HG02763 (cell line): ENCODE measurements around the gene POLR3E.
A peak's percentile ranks its signal among the peaks of the same experiment; 100 is the strongest.
"Not testable (repeated sequence)": the region's sequence is repeated elsewhere in the genome, so short reads cannot be mapped to it uniquely, and the experiment has no call there.

Experiments
- ATAC-seq: cut with Tn5 transposase; IDR thresholded peaks from one replicate; pipeline ENCODE4 v1.9.1; 2021; ENCODE audit warnings: mild to moderate bottlenecking, moderate library complexity; ENCODE audit not compliant: unreplicated experiment

Gene POLR3E

DNA sequence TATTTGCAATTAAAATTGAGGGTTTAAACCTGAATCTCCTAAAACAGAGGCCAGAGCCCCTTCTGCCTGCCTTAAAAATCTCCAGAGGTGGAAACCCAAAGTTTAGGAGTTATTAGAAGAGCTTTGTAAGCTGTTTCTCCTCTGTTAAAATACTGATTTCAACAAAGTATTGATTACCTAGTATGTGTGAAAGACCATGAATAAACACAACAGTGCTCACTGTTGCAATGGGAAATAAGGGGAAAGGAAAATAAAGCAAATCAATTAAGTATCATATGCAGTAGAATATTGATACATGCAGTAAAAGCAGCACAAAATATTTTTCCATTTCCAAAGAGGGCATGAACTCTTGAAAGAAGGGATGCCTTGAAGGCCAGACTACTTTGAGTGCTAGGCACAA lies 62.5 kb downstream of the POLR3E start:
- ATAC-seq, result no peak

DNA sequence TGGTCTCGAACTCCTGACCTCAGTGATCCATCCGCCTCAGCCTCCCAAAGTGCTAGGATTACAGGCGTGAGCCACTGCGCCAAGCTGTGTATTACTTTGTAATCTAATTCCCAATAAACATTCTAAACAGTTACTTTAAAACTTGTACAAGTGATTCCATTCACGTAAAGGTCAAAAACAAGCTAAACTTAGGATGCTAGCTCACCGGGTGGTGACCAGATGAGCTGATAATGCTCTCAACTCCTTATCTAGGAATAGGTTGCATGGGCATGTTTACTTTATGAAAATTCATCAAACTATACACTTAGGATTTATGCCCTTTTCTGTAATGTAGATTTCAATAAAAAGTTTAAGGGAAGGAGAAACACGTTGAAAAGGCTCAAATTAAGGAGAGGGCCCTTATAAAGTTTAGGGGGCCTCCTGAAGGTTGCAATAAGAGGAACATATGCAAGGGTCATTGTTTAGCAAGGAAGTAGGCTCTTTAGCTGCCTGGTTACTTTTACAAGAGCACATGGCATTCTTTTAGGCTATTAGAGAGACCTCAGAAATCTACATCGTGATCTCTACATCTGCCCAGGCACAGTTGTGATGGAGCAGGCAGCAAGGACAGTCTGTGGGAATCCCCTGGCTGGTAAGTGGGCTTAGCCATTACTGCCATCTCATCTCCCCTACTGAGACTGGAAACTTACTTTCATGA lies 63.9 kb downstream of the POLR3E start:
- no peak for ATAC-seq

DNA sequence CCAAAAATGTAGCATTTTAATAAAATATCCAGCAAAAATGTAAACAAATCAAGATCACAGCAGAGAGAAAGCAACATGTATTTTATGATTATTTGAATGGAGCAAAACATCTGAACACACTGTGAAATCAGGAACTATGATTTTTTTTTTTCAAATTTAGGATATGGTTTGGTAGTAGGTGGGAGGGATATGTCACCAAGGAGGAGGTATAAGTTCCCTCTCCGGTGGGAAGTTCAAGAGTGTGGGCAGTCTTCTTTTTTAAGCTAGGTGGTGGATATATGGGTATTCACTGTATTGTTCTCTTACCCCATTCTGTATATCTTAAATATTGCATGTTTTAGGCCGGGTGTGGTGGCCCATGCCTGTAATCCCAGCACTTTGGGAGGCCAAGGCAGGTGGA lies 67.0 kb downstream of the POLR3E start:
- ATAC-seq, result no peak

DNA sequence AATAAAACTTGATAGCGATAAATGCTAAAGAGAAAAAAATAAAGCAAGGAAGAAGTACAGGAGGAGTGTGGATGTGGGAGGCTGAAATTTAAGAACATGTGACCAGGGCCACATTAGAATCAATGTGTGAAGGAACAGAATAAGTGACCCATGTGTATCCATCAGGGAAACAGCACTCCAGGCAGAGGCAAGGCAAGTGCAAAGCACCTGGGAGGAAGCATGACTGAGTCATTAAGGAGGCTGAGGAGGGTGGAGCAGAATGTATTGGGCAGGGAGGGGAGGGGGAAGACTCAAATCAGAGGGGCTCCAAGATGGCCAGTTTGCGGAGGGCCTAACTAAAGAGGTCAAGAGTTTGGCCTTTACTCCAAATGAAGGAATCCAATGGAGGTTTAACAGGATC lies 69.2 kb downstream of the POLR3E start:
- ATAC-seq, result no peak

DNA sequence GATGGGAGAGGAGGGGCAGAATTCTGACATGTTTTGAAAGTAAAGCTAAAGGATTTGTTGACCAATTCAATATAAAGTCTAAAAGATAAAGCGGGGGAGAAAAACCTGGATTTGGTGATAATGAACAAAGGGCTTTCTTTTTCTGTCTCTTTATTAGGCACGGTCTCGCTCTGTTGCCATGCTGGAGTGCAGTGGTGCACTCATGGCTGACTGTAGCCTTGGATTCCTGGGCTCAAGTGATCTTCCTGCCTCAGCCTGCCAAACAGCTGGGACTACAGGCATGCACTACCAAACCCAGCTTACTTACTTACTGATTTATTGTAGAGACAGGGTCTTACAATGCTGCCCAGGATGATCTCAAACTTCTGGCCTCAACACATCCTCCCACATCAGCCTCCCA lies 69.7 kb downstream of the POLR3E start:
- ATAC-seq, result no peak

DNA sequence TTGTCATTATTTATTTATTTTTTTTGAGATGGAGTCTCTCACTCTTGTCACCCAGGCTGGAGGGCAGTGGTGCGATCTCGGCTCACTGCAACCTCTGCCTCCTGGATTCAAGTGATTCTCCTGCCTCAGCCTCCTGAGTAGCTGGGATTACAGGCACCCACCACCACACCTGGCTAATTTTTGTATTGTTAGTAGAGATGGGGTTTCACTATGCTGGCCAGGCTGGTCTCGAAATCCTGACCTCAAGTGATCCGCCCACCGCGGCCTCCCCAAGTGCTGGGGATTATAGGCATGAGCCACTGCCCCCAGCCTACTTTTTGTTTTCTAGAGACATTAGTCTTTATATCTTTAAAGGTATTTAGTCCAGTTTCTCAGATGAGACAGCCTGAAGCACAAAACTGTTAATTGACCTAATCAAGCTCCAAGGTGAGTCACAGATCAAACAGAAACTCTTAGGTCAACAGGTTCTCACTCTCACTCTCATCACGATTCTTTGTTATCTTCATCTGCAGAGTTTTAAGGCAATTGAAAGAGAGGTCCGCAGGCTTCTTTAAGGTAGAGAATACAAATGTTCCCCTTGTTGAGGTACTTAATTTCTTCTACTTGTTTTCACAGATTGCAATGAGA lies 71.1 kb downstream of the POLR3E start:
- not testable (repeated sequence) for ATAC-seq

DNA sequence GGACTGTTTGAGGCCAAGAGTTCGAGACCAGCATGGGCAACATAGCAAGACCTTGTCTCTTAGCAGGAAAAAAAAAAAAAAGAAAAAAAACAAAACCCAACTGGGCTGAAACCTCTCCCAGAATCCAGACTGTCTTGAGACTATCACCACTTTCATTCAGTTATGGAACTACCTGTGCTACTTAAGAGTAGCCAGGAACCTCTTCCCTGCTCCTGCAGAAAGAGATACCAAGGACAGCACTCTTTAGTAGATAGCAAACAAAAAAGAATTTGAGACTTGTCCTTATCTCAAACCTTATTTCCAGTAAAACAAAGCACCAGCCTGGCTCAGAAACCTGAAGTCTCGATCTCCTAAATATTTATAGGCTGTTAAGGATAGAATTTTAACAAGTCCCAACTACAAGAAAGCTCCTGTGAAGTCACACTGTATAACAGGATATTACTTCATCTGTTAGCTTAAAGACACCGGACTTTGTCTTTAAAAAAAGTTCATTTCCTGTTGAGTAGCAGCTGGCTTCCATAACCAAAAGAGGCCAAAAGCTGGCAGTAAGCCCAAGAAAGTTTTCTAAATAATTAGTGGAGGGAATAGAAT lies 72.1 kb downstream of the POLR3E start:
- ATAC-seq, result no peak

DNA sequence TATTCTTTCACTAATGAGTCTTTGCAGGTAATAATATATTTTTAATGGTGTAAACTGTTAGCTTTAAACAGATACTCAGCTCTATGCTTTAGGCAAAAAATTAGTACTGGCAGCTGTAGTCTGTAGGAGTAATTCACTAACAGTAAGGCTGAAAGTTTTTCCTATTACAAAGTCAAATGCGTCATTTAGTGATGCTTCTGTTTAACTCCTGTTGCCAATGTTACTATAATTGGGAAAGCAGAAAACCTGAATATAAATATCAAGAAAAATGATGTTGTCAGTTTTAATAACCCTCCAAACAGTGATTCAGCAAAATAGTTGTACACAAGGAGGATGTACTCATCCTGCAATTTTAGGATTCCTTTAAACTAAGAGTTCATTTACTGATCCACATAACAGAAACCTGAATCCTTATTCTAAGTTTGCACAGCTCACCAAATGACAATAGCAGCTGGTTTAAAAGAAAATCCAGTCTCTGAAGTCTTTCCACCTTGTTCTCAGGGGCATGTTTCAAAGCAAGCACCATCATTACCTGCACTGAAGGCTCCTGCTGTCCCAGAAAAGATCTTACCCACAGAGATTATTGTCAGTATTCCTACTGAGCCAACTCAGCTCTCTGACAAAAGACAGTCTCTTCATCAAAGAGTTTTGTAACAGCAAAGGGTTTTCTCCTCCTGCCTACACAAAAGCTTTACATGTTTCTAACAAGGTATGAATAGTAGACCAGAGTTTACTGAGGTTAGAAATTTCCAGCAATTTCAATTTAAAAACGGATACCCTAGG lies 73.0 kb downstream of the POLR3E start:
- ATAC-seq, result no peak

DNA sequence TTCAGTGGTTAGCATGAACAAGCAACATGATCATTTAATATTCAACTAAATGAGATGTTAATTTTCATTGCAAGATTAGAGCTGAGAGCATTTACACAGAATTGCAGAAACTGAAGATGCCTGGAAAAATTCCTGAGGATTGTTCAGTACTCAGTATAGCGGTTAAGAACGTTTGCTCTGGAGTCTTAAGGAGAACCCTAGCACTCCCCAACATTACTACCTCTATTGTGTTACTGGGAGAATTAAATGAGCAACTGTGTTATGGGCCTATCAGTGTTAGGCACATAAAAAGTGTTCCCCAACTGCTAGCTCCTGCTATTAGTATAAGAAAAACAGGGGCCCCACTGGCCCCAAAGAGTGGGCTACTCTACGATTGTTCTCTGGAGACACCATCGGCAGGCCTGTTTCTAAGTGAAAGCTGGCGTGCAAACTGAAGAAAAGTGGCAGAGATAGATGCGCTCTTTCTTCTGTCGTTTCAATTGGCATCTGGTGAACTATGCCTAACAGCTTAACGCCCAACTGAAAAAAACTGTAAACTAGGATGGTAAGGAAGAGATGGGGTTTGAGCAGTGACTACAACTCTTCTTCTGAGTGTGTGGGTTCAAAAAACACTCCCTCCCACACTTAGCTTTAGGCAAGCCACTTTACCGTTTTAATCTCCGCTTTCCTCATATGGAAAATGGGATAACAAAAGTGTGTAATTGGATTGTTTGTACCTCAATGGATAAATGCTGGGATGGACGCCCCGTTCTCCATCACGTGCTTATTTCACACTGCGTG lies 75.9 kb downstream of the POLR3E start:
- no peak for ATAC-seq

DNA sequence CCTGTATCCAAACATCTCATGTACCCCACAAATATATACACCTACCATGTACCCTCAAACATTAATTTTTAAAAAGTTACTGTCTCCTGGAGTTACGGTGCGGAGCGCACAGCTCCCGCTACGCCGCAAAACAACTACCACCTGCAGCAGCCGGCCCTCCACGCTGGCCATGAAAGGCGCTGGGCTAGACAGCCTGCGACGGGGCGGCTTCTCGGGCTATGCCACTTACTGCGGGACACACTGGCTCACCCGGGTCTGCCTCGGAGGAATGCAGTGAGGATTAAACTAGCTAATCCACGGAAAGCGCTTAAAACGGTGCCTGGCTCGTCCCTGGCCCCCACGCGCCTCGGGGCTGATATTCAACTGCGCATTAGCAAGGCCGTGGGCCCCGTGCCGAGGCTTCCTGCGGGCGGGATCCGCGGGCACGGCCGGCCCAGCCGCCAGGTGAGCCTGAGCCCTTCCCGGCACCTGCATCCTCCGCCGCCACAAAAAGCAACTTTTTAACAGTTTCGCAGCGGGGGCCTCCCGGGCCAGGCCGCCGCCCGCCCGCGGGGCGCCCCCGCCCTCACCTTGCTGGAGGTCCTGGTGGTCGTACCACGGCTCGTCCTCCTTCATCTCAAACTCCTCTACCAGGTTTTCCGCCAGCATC lies 76.6 kb downstream of the POLR3E start:
- peak; percentile 11 for ATAC-seq

DNA sequence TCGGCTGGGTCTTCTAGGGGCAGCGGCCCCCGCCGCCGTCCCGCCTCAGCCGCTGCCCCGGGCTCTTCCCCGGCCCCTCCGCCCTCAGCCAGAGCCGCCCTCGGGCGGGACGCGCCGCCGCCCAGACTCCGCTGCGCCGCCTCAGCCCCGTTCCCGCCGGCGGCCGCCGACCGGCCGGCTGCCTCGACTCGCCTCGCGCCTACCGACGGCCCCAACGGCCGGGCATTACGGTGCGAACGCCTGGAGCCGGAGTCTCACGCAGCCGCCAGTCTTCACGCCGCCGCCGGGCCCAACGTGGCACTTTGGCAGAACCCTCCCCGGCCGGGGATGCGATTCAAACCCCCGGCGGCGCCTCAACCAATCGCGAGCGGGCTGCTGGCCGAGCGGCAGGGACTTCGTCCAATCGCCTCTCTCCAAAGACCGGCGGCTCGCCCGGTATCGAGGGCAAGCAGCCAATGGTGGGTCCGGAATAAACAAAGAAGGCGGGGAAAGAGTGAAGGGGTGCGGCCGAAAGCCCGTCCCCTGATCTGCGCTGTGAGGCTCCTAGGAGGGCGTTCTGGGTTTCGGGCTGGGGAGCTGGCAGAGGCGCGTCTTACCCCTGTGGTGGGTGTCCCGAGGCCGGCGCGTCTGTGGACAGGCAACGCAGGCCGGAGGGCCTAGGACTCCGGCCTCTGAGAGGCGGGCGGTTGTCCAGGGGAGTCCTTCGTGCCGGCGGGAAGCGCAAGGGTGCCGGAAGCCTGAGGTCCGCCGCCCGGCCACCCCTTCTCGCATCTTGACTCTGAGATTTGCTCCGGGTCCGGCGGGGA lies 77.3 kb downstream of the POLR3E start, which contains the start of gene CDR2:
Gene CDR2 (minus strand): TSS at position 309 of the 806 bp plus-strand sequence. CDS start 310 bp downstream, outside the sequence.
- ATAC-seq, result peak; percentile 90

DNA sequence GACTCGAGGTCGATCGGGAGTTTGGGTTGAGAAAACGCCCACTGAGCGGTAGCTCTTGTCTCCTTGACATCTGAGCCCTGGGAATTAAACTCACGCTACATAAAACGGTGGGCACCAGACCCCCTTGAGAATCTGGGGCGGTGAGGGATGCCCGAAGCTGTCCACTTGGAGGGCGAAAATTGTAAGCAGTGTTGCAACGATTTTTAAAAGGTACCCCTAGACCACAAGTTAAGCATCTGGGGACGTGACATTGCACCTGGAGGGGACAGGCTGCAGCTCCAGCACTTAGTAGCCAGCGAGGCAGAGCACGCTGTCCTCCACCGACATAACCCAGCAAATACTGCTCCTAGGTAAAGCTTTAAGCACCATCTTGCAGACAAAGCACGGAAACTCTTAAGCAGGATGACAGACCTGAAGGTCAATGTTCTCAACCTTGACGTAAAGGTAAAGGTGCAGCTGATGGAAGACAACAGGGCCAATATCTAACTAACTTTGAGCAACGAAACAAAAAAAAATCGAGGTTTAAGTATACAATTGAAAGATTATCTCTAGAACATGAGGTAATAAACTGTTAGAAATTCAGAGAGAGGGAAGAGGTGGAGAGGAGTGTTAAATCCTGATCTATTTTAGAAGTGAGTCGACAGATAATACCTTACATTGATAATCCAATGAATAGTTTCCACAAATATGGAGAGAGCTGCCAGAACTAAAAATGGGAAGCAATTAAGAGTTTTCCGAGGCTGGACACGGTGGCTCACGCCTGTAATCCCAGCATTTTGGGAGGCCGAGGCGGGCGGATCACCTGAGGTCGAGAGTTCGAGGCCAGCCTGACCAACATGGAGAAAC lies 78.1 kb downstream of the POLR3E start:
- ATAC-seq, result no peak

DNA sequence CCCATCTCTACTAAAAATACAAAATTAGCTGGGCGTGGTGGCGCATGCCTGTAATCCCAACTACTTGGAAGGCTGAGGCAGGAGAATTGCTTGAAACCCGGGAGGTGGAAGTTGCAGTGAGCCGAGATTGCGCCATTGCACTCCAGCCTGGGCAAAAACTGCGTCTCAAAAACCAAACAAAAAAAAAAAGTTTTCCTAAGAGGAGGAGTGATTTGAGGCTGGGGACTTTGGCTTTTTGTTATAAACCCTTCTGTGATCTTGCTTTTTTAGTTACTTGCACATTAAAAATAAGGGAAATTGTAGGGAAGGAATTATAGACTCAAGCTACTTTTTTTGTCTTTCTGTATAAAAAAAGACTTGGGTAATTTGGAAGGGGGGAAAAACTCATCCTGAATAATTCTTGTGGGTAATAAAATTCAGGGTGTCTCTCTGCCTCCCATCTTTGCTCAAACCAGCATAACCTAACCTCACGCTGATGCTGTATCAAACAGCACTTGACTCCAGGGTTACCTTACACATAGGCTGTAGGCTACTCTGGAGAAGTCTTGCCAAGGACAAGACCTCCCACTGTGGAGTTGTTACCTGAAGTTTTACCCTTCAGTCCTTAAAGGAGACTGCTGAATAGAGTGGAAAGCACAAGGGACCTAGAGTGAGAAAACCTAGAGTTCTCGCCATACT lies 78.9 kb downstream of the POLR3E start:
- ATAC-seq, result no peak

DNA sequence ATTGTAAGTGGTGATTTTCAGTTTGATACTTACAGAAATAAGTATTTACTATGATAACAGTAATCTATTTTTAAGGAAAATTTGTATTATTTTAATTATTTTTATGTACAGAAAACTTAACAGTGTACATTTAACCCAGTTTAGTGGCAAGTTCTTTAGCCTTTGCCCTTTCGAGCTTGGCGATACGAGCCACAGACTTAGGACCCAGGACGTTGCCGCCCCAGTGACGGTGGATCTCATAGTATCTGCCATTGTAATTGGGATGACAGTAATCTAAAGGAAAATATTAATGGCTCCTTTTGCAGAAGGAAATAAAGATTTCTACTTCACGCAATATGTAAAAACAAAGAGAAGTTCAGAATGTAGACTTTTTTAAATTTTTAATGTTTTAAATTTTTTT lies 82.4 kb downstream of the POLR3E start:
- no peak for ATAC-seq

DNA sequence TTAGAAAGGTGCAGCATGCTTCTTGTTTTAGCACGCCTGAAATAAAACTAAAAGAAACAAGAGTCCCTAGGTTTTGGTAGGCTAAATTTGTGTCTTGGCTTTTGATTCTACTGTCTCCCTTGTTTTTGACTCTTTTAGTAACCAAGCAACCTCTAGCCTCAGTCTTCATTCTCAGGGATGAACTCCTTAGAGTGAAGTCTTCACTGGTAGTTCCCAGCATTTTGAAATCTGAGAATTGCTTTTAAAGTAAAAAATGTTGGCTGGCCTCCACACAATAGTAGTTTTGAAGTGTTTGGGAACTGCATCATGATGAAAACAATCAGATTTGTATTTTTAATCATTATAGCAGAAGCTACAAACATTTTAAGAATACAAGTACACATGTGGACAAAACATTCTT lies 83.3 kb downstream of the POLR3E start:
- no peak for ATAC-seq

DNA sequence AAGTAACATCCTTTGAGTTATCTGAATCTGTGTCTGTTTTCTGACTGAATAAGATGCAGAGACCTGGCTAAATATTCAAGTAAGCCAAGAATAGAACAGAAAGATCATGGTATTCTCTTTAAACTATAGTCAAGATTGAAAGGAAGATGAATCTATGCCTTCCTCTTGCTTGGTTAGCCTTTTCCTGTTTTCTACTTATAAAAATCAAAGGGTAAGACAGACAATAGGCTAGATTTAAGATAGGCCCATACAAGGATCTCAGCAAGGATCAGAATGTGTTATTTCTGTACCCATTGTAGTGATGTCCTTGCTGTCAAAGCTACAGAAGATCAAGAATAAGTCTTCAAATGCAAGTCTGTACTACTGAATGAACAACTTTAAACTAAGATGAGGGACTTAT lies 84.2 kb downstream of the POLR3E start:
- no peak for ATAC-seq

DNA sequence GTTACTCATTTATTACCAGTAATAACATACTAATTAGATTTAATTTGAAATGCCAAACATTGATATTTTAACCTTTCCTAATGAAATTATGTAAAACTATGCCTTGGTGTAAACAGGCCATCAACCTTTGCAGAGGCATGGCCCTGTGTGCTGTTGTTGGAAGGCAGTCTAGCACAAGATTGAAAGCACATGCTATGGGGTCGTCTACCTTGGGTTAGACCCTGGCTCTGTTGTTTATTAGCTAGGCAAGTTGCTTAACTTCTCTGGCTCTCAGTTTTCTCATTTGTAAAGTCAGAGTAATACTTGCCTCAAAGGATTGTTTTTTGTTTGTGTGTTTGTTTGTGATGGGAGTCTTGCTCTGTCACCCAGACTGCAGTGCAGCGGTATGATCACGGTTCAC lies 86.6 kb downstream of the POLR3E start:
- ATAC-seq, result no peak
